Measurements from ENCODE around the gene EFNB1. TPM values are rescaled to one million over a fixed set of nuclear protein-coding genes. Genes with fewer than 3 reads are reported as not detected.

EFNB1 gene
- total RNA-seq, 1 donor from 2014 or later, result 79.7 TPM

DNA sequence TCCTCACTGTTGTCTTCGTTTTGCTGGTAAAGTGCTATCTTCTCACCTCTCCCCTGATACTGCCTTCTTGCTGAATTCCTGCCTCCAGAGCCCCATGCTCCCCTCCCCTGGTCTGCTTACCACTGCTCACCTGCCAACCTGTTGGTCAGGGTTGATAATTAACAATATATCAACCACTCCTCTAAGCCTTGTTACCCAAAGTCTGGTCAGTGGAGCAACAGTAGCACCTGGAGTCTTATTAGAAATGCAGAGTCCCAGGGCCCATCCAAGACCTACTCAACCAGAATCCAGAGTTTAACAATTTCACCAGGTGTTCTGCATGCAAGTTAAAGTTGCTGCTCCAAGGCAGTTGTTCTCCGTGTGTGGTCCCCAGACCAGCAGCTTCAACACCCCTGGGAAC is 55.0 kb downstream of the EFNB1 start:
- no peak for DNase-seq (ENCODE audit: low read depth)

DNA sequence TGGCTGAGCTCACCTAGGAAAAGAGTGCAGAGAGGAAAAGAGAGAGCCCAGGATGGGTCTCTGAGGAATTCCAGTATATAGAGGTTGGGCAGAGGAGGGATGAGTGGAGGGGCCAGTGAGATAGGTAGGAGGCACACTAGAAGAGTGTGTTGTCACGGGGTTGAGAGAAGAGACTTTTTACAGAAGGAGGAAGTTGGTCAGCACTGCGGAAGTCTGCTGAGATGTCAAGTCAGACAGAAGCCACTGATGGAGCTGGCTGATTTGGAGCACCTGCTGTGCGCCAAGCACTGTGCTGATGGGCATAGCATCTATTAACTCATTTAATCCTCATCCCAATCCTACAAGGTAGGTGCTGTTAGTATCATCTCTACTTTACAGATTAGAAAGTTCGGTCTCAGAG is 60.4 kb downstream of the EFNB1 start:
- DNase-seq (ENCODE audit: low read depth), result no peak

Other genes starting within 250 kb of the EFNB1 start
- gene STARD8, start 181.4 kb upstream of the EFNB1 start, total RNA-seq, result 8.2 and 19.7 TPM in 2 replicates

Data from renal cortical epithelial cell (primary cell).